ENCODE data around the gene SLK. TPM values are rescaled to one million over a fixed set of nuclear protein-coding genes. Genes with fewer than 3 reads are reported as not detected.

The SLK gene
- total and polyA plus RNA-seq, 2 of the 13 experiments (the other 11 are each of a cell fraction or from before 2014, with no cell fraction given), result 3.4 to 22.8 TPM

DNA sequence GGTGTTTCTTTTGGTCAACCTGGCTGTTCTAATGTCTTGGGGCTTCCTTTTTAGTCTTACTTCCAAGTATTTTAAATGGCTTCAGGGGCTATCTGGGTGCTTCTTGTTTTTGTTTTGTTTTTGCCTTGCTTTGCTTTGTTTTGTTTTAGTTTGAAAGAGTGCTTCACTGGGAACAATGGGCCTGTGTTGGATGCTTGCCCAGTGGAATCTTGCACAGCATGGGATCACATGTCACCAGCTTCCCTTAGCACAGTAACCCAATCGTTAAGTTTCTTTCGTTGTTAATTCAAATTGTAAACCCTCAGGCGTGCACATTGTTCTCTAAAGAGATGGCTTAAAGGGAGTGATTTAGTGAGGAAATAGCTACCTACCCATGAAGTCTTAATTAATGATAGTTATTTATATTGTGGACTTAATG, 109.8 kb downstream of the SLK start:
- no peaks in the 10 kb centered on the region for H4K20me1 ChIP-seq (ENCODE audit: insufficient read depth, low read length)
- BruUV-seq (replicated peaks), result no TSS peak
- in situ Hi-C loops (cut with HindIII; ENCODE audit: extremely low pct_ligation_motif_present, low pct_unique_long_range_greater_than_20kb) (no loop called here), intact Hi-C loops (cut with micrococcal nuclease; ENCODE audit: unreplicated experiment) (no loop called here)
- H3K4me3 ChIP-seq (replicated peaks in 1 of 3; ENCODE audit: insufficient read depth in 1 of 3, low read depth in 2 of 3, low read length in 3 of 3), result no peak overlapping the region
- FAIRE-seq (no peak), DNase-seq (ENCODE audit: low spot score) (no peak), ATAC-seq (no peak)
- H3K27me3 ChIP-seq (ENCODE audit: control insufficient read depth in 1 of 2, insufficient read depth in 2 of 2, low read length in 2 of 2), result peaks cover 1 to 38% of the 10 kb centered on the region in 2 experiments; a peak in 3 of 5 replicates
- WGBS (ENCODE audit: low lambda C conversion rate), result 25% methylated on average over 3 of the region's 3 CpGs
- H3K9ac ChIP-seq (ENCODE audit: insufficient read depth, low read depth, low read length), result no peak overlapping the region
- ChIA-PET CTCF (ENCODE audit: low intra/inter-chr PET ratio, low total read pairs) (no interaction called here), POLR2A (no interaction called here)
- H3K9me3 ChIP-seq (ENCODE audit: low read length), result no peaks in the 10 kb centered on the region
- no peaks in the 10 kb centered on the region for H3K79me2 ChIP-seq (ENCODE audit: insufficient read depth, low read length)
- no peaks in the 10 kb centered on the region for H3K4me1 ChIP-seq (ENCODE audit: insufficient read depth, low read length)
- H3K36me3 ChIP-seq (replicated peaks in 1 of 2; ENCODE audit: control insufficient read depth in 1 of 2, insufficient read depth in 2 of 2, low read length in 2 of 2), result no peaks in the 10 kb centered on the region
- H2AFZ ChIP-seq (ENCODE audit: low read length), result no peak overlapping the region
- TF ChIP-seq SOX13 (IDR thresholded peaks at IDR 0.05) (no peak), SOX13 (CRISPR knock-in tag; conservative IDR thresholded peaks at IDR 0.05 in 1 of 2, IDR thresholded peaks at IDR 0.05 in 1 of 2) (peak in 1 of 2 experiments; percentile 39; a peak in 2 of 4 replicates), ELF3 (CRISPR knock-in tag; IDR thresholded peaks at IDR 0.05) (no peak)
- H3K27ac ChIP-seq (ENCODE audit: extremely low read length, insufficient read depth, low read length), result no peak overlapping the region
- H3K4me2 ChIP-seq (ENCODE audit: low read depth, low read length), result no peak overlapping the region

DNA sequence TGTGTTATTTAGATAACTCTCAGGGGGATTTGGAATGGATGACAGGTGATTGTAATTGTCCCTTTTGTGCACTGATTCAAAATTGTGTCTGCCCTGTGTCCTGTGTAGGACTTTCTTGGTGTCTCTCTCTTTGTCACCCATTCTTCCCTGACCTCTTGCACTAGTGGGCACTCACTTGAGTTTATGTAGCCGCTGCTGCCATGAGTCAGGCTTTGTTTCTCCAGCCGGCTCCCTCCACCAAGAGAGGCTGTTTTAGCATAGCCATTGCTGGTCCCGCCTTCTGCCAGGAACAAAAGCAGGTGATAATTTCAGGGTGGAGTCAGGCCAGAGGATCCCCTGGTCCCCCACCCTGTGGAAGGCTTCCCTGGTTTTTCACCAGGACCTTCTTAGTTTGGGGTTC, 110.3 kb downstream of the SLK start:
- TF ChIP-seq, protein P1, sequence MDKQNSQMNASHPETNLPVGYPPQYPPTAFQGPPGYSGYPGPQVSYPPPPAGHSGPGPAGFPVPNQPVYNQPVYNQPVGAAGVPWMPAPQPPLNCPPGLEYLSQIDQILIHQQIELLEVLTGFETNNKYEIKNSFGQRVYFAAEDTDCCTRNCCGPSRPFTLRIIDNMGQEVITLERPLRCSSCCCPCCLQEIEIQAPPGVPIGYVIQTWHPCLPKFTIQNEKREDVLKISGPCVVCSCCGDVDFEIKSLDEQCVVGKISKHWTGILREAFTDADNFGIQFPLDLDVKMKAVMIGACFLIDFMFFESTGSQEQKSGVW (CRISPR knock-in tag; IDR thresholded peaks at IDR 0.05; ENCODE audit: borderline replicate concordance), result no peak
- TF ChIP-seq CHD2 (IDR thresholded peaks at IDR 0.05; ENCODE audit: low read depth, low read length), result no peak
- TF ChIP-seq POLR2AphosphoS5 (IDR thresholded peaks at IDR 0.05; ENCODE audit: low read depth, low read length), result no peak
- TF ChIP-seq JUND (CRISPR knock-in tag; IDR thresholded peaks at IDR 0.05), result no peak
- no peak for TF ChIP-seq SNAPC2 (CRISPR knock-in tag; IDR thresholded peaks at IDR 0.05)
- no peak for TF ChIP-seq ZNF777 (CRISPR knock-in tag; IDR thresholded peaks at IDR 0.05)
- TF ChIP-seq GATA4 (IDR thresholded peaks at IDR 0.05; ENCODE audit: borderline replicate concordance, low read depth), result no peak
- no peak for TF ChIP-seq ZFP36 (IDR thresholded peaks at IDR 0.05; ENCODE audit: borderline replicate concordance, low read depth, low read length, partially characterized antibody)
- no peak for TF ChIP-seq ZNF572 (CRISPR knock-in tag; IDR thresholded peaks at IDR 0.05)
- TF ChIP-seq GLI4 (CRISPR knock-in tag; IDR thresholded peaks at IDR 0.05; ENCODE audit: borderline replicate concordance), result no peak
- no peak for TF ChIP-seq KLF16 (CRISPR knock-in tag; IDR thresholded peaks at IDR 0.05)
- no peak overlapping the region for H3K4me3 ChIP-seq (replicated peaks in 1 of 3; ENCODE audit: insufficient read depth in 1 of 3, low read depth in 2 of 3, low read length in 3 of 3)
- H3K4me2 ChIP-seq (ENCODE audit: low read depth, low read length), result no peak overlapping the region
- ATAC-seq (no peak), FAIRE-seq (no peak), DNase-seq (ENCODE audit: low spot score) (no peak)
- no peaks in the 10 kb centered on the region for H3K36me3 ChIP-seq (replicated peaks in 1 of 2; ENCODE audit: control insufficient read depth in 1 of 2, insufficient read depth in 2 of 2, low read length in 2 of 2)
- H3K27me3 ChIP-seq (ENCODE audit: control insufficient read depth in 1 of 2, insufficient read depth in 2 of 2, low read length in 2 of 2), result peaks cover under 1 to 33% of the 10 kb centered on the region in 2 experiments; a peak in 3 of 5 replicates
- no peaks in the 10 kb centered on the region for H4K20me1 ChIP-seq (ENCODE audit: insufficient read depth, low read length)
- H2AFZ ChIP-seq (ENCODE audit: low read length), result no peak overlapping the region
- H3K9me3 ChIP-seq (ENCODE audit: low read length), result no peaks in the 10 kb centered on the region
- POLR2A ChIA-PET, result no interaction called here
- CTCF ChIA-PET (ENCODE audit: low intra/inter-chr PET ratio, low total read pairs), result no interaction called here
- H3K27ac ChIP-seq (ENCODE audit: extremely low read length, insufficient read depth, low read length), result no peak overlapping the region
- BruUV-seq (replicated peaks), result no TSS peak
- H3K9ac ChIP-seq (ENCODE audit: insufficient read depth, low read depth, low read length), result no peak overlapping the region
- H3K4me1 ChIP-seq (ENCODE audit: insufficient read depth, low read length), result no peaks in the 10 kb centered on the region
- H3K79me2 ChIP-seq (ENCODE audit: insufficient read depth, low read length), result no peaks in the 10 kb centered on the region
- in situ Hi-C loops (cut with HindIII; ENCODE audit: extremely low pct_ligation_motif_present, low pct_unique_long_range_greater_than_20kb), result no loop called here
- intact Hi-C loops (cut with micrococcal nuclease; ENCODE audit: unreplicated experiment), result no loop called here
- 6% methylated on average over 3 of the region's 3 CpGs for WGBS (ENCODE audit: low lambda C conversion rate)

Data from HepG2 (cell line).